Tibial nerve (tissue), 4 donors: Measurements from ENCODE around the gene PLA2R1.

Experiments
- EP300 ChIP-seq, 2 donors: sonication (generic); formaldehyde crosslinking; IDR thresholded peaks; one replicate each; pipeline ENCODE4 v1.6.1; 2017; ENCODE audit warnings: antibody characterized with exemption in 2 of 2, mild to moderate bottlenecking in 1 of 2
- TF ChIP-seq, protein P1 (sequence below), 5 experiments: fragments of 200-600 bp in 3 of 5; fragments of 450-650 bp in 2 of 5; sonication (generic) in 3 of 5; IDR thresholded peaks; one replicate each; pipeline ENCODE4 v1.5.1; 2016 to 2019; ENCODE audit warnings: antibody characterized with exemption in 5 of 5, mild to moderate bottlenecking in 3 of 5, moderate library complexity in 2 of 5

DNA sequence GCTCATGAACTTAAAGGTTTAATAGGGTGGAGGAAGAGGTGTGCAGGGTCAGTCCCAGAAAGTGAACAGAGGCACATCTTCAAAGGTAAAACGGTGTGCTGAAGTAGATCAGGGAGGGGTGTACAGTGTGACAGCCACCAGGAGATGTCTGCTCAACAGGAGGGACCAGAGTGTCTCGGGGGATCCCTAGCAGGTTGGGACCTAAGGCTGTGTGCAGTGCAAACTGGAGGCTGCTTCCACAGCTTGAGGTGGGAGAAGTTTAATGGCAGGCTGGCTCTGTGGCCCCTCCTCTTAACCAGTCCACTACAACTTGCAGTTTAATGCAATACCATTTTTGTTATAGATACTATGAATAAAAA lies 33.2 kb downstream of the PLA2R1 start:
- TF ChIP-seq EP300 (IDR thresholded peaks at IDR 0.05): no peak
- TF ChIP-seq, protein P1, sequence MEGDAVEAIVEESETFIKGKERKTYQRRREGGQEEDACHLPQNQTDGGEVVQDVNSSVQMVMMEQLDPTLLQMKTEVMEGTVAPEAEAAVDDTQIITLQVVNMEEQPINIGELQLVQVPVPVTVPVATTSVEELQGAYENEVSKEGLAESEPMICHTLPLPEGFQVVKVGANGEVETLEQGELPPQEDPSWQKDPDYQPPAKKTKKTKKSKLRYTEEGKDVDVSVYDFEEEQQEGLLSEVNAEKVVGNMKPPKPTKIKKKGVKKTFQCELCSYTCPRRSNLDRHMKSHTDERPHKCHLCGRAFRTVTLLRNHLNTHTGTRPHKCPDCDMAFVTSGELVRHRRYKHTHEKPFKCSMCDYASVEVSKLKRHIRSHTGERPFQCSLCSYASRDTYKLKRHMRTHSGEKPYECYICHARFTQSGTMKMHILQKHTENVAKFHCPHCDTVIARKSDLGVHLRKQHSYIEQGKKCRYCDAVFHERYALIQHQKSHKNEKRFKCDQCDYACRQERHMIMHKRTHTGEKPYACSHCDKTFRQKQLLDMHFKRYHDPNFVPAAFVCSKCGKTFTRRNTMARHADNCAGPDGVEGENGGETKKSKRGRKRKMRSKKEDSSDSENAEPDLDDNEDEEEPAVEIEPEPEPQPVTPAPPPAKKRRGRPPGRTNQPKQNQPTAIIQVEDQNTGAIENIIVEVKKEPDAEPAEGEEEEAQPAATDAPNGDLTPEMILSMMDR (IDR thresholded peaks at IDR 0.05): no peak
